IMR-90 (cell line): Measurements from ENCODE around the gene SLC35F3. TPM values are rescaled to one million over a fixed set of nuclear protein-coding genes. Genes with fewer than 3 reads are reported as not detected.

Experiments used
- microRNA-seq, 2 experiments: library from miRNA; stranded (forward) in 1 of 2; unstranded in 1 of 2; fragments of 10-50 nt in 1 of 2; fragments of <30 nt in 1 of 2; gene quantifications in 1 of 2; microRNA quantifications in 1 of 2; one replicate each; pipeline versions ENCODE3 to v1.1.0; 2013 to 2020; ENCODE audit not compliant: insufficient read depth in 1 of 2, insufficient read length in 1 of 2, unreplicated experiment in 1 of 2
- polyA plus RNA-seq, 3 experiments: library from polyadenylated mRNA; depleted of rRNA; stranded (reverse); fragments of >200 nt; gene quantifications; 2 replicates each; pipeline ENCODE4 v1.2.3, GENCODE V29; 2012; ENCODE audit warnings: low replicate concordance in 1 of 3
- small RNA-seq, 5 experiments: library from RNA; depleted of rRNA; stranded (forward); fragments of <200 nt; gene quantifications; one replicate each; pipeline ENCODE3, GENCODE V24; 2012
- total RNA-seq: library from RNA; depleted of rRNA; stranded (reverse); fragments of >200 nt; gene quantifications from 2 replicates; pipeline ENCODE4 v1.2.3, GENCODE V29; 2012

The SLC35F3 gene
- total and polyA plus RNA-seq, 2 of the 4 experiments (the other 2 are of a cell fraction), result under 0.01 to 0.17 TPM

Small RNA genes within 50 kb of the gene (microRNA-seq; reads per million reads assigned to microRNA genes)
- gene MIR4671, result 0 to 1.5 reads per million in 2 experiments

Small RNA genes within 50 kb of the gene (small RNA-seq; reads per million reads assigned to genes)
- gene MIR4671, result 0 reads per million in 5 experiments
